DMS153 (cell line): ENCODE results near the gene TBC1D16.

Experiments used
- DNase-seq: peaks from one replicate; lab custom pipeline; 2025; lab: John Stamatoyannopoulos, UW

TBC1D16 gene

GRCh38 chr17:79949656-79950209, 85.9 kb downstream of the TBC1D16 start:
- DNase-seq = no peak

GRCh38 chr17:79948945-79949655, 86.6 kb downstream of the TBC1D16 start:
- no peak for DNase-seq

- DNase-seq = no peak
These were observed 87.2 kb downstream of the TBC1D16 start for GRCh38 chr17:79948406-79948944.

- no peak for DNase-seq
These were observed 88.2 kb downstream of the TBC1D16 start for GRCh38 chr17:79947351-79948031.

GRCh38 chr17:79946352-79947231, 89.1 kb downstream of the TBC1D16 start:
- no peak for DNase-seq

GRCh38 chr17:79945591-79946255, 89.9 kb downstream of the TBC1D16 start:
- DNase-seq = no peak

GRCh38 chr17:79944821-79945391, 90.8 kb downstream of the TBC1D16 start:
- DNase-seq = no peak

GRCh38 chr17:79944251-79944812, 91.3 kb downstream of the TBC1D16 start:
- DNase-seq = no peak

GRCh38 chr17:79943347-79944241, 92.1 kb downstream of the TBC1D16 start:
- no peak for DNase-seq

GRCh38 chr17:79942591-79943346, 92.9 kb downstream of the TBC1D16 start:
- DNase-seq = no peak

- DNase-seq = no peak
These were observed 93.7 kb downstream of the TBC1D16 start for GRCh38 chr17:79942011-79942405.

GRCh38 chr17:79941088-79942010, 94.3 kb downstream of the TBC1D16 start:
- no peak for DNase-seq

GRCh38 chr17:79940459-79941087, 95.1 kb downstream of the TBC1D16 start:
- no peak for DNase-seq

- DNase-seq = no peak
These were observed 95.8 kb downstream of the TBC1D16 start for GRCh38 chr17:79939755-79940458.

- DNase-seq = no peak
These were observed 96.6 kb downstream of the TBC1D16 start for GRCh38 chr17:79939094-79939435.

- no peak for DNase-seq
These were observed 97.2 kb downstream of the TBC1D16 start for GRCh38 chr17:79938336-79939093.
